Measurements from ENCODE around the gene SAXO1. TPM values are rescaled to one million over a fixed set of nuclear protein-coding genes. Genes with fewer than 3 reads are reported as not detected.

Gene SAXO1
- total RNA-seq, 1 donor from 2014 or later: not detected

- no peak for DNase-seq (ENCODE audit: extremely low spot score, unreplicated experiment)
- Mint-ChIP-seq H3K36me3 (ENCODE audit: unreplicated experiment) (peaks cover 8% of the 10 kb centered on the region), H3K4me1 (ENCODE audit: unreplicated experiment) (peaks cover 14% of the 10 kb centered on the region), H3K27ac (ENCODE audit: unreplicated experiment) (no peak overlapping the region), H3K4me3 (ENCODE audit: unreplicated experiment) (no peak overlapping the region), H3K9me3 (ENCODE audit: unreplicated experiment) (peaks cover 16% of the 10 kb centered on the region), H3K27me3 (ENCODE audit: unreplicated experiment) (no peaks in the 10 kb centered on the region)
- TF ChIP-seq CTCF (IDR thresholded peaks at IDR 0.05): no peak
Observed at GRCh38 chr9:18893046-18893445, 140.0 kb downstream of the SAXO1 start.

- H3K4me3 Mint-ChIP-seq (ENCODE audit: unreplicated experiment): no peak overlapping the region
- H3K27ac Mint-ChIP-seq (ENCODE audit: unreplicated experiment): no peak overlapping the region
- no peak for TF ChIP-seq CTCF (IDR thresholded peaks at IDR 0.05)
- H3K27me3 Mint-ChIP-seq (ENCODE audit: unreplicated experiment): no peaks in the 10 kb centered on the region
- DNase-seq (ENCODE audit: extremely low spot score, unreplicated experiment): peak; percentile 75
- H3K4me1 Mint-ChIP-seq (ENCODE audit: unreplicated experiment): peaks cover 14% of the 10 kb centered on the region
- H3K9me3 Mint-ChIP-seq (ENCODE audit: unreplicated experiment): peaks cover 16% of the 10 kb centered on the region
- peaks cover 8% of the 10 kb centered on the region for H3K36me3 Mint-ChIP-seq (ENCODE audit: unreplicated experiment)
Observed at GRCh38 chr9:18891946-18892670, 140.9 kb downstream of the SAXO1 start.

- H3K9me3 Mint-ChIP-seq (ENCODE audit: unreplicated experiment): peaks cover 7% of the 10 kb centered on the region
- H3K4me1 Mint-ChIP-seq (ENCODE audit: unreplicated experiment): peaks cover 14% of the 10 kb centered on the region
- no peaks in the 10 kb centered on the region for H3K36me3 Mint-ChIP-seq (ENCODE audit: unreplicated experiment)
- no peak overlapping the region for H3K4me3 Mint-ChIP-seq (ENCODE audit: unreplicated experiment)
- TF ChIP-seq CTCF (IDR thresholded peaks at IDR 0.05): no peak
- peak; percentile 42 for DNase-seq (ENCODE audit: extremely low spot score, unreplicated experiment)
- peak overlapping the region; percentile 16 for H3K27ac Mint-ChIP-seq (ENCODE audit: unreplicated experiment)
- no peaks in the 10 kb centered on the region for H3K27me3 Mint-ChIP-seq (ENCODE audit: unreplicated experiment)
Observed at GRCh38 chr9:18890372-18890771, 142.6 kb downstream of the SAXO1 start.

- H3K27ac Mint-ChIP-seq (ENCODE audit: unreplicated experiment): no peak overlapping the region
- TF ChIP-seq CTCF (IDR thresholded peaks at IDR 0.05): no peak
- peaks cover 8% of the 10 kb centered on the region for H3K9me3 Mint-ChIP-seq (ENCODE audit: unreplicated experiment)
- no peaks in the 10 kb centered on the region for H3K27me3 Mint-ChIP-seq (ENCODE audit: unreplicated experiment)
- no peak overlapping the region for H3K4me3 Mint-ChIP-seq (ENCODE audit: unreplicated experiment)
- DNase-seq (ENCODE audit: extremely low spot score, unreplicated experiment): peak; percentile 56
- H3K4me1 Mint-ChIP-seq (ENCODE audit: unreplicated experiment): peaks cover 14% of the 10 kb centered on the region
- H3K36me3 Mint-ChIP-seq (ENCODE audit: unreplicated experiment): no peaks in the 10 kb centered on the region
Observed at GRCh38 chr9:18889550-18889949, 143.5 kb downstream of the SAXO1 start.

- no peak overlapping the region for H3K4me3 Mint-ChIP-seq (ENCODE audit: unreplicated experiment)
- no peaks in the 10 kb centered on the region for H3K36me3 Mint-ChIP-seq (ENCODE audit: unreplicated experiment)
- DNase-seq (ENCODE audit: extremely low spot score, unreplicated experiment): no peak
- TF ChIP-seq CTCF (IDR thresholded peaks at IDR 0.05): no peak
- H3K27me3 Mint-ChIP-seq (ENCODE audit: unreplicated experiment): no peaks in the 10 kb centered on the region
- peaks cover 14% of the 10 kb centered on the region for H3K4me1 Mint-ChIP-seq (ENCODE audit: unreplicated experiment)
- peaks cover 11% of the 10 kb centered on the region for H3K9me3 Mint-ChIP-seq (ENCODE audit: unreplicated experiment)
- no peak overlapping the region for H3K27ac Mint-ChIP-seq (ENCODE audit: unreplicated experiment)
Observed at GRCh38 chr9:18888290-18888689, 144.7 kb downstream of the SAXO1 start.

Measured in osteocyte (in vitro differentiated cells).